SK-N-SH treated with all-trans-retinoic acid at 6 μM for 48 hours (cell line): ENCODE results near the gene LRCOL1.

Experiments
- ISL1 ChIP-seq: fragments of 250-450 bp; sonication (Bioruptor Pico); IDR thresholded peaks from 2 replicates; pipeline ENCODE4 v2.1.2; 2022; ENCODE audit warnings: mild to moderate bottlenecking, moderate library complexity
- OSR1 ChIP-seq: fragments of 250-450 bp; sonication (Bioruptor Pico); IDR thresholded peaks from 2 replicates; pipeline ENCODE4 v1.8.0; 2022; ENCODE audit warnings: moderate library complexity, mild to moderate bottlenecking, inconsistent platforms
- PPARA ChIP-seq: fragments of 250-450 bp; sonication (Bioruptor Pico); IDR thresholded peaks from 2 replicates; pipeline ENCODE4 v1.5.0; 2020; ENCODE audit warnings: mild to moderate bottlenecking, borderline replicate concordance
- RARB ChIP-seq: fragments of 250-450 bp; sonication (Bioruptor Pico); IDR thresholded peaks from 2 replicates; pipeline ENCODE4 v1.8.0; 2021; ENCODE audit warnings: mild to moderate bottlenecking, moderate library complexity
- SNAI2 ChIP-seq: fragments of 250-450 bp; sonication (Bioruptor Pico); IDR thresholded peaks from 2 replicates; pipeline ENCODE4 v1.5.0; 2020; ENCODE audit warnings: mild to moderate bottlenecking, moderate library complexity
- ZC3H10 ChIP-seq: fragments of 250-450 bp; sonication (Bioruptor Pico); IDR thresholded peaks from 2 replicates; pipeline ENCODE4 v1.5.1; 2021; ENCODE audit warnings: mild to moderate bottlenecking, moderate library complexity
- ZFP3 ChIP-seq: fragments of 250-450 bp; sonication (Bioruptor Pico); IDR thresholded peaks from 2 replicates; pipeline ENCODE4 v1.5.0; 2020; ENCODE audit warnings: mild to moderate bottlenecking, moderate library complexity
- ZFP30 ChIP-seq: fragments of 450-650 bp; formaldehyde crosslinking; IDR thresholded peaks from 2 replicates; pipeline ENCODE4 v1.5.0; 2022; ENCODE audit warnings: mild to moderate bottlenecking, moderate library complexity
- TF ChIP-seq, protein P1 (sequence below): fragments of 250-450 bp; sonication (Bioruptor Pico); IDR thresholded peaks from 2 replicates; pipeline ENCODE4 v1.8.0; 2020; ENCODE audit warnings: mild to moderate bottlenecking, moderate library complexity, borderline replicate concordance

DNA sequence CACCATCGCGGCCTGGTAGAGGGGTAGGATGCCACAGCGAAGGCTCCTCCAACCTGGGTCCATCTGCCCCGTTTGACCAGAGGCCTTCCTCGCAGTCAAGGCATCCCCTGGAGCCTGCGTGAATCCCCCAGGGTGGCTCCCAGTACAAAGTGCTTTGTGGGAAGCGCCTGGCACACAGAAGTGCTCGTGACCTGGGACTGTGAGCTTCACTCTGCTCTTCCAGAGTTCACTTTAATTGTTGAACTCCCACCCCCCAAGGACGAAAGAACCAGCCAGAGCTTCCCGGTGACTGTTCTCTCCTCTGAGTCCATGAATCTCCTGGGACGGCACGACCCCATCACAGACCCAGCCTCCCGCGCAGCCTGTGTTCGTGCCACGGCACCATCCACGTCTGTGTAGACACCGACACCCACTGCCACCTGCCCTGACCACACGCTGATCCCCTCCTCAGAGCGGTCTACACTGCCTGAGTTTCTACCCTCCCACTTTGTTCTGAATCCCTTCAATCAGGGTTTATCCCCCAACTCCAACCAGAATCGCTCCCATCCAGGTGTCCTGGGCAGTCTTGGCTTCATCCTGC is 24.1 kb upstream of the LRCOL1 start:
- TF ChIP-seq, protein P1, sequence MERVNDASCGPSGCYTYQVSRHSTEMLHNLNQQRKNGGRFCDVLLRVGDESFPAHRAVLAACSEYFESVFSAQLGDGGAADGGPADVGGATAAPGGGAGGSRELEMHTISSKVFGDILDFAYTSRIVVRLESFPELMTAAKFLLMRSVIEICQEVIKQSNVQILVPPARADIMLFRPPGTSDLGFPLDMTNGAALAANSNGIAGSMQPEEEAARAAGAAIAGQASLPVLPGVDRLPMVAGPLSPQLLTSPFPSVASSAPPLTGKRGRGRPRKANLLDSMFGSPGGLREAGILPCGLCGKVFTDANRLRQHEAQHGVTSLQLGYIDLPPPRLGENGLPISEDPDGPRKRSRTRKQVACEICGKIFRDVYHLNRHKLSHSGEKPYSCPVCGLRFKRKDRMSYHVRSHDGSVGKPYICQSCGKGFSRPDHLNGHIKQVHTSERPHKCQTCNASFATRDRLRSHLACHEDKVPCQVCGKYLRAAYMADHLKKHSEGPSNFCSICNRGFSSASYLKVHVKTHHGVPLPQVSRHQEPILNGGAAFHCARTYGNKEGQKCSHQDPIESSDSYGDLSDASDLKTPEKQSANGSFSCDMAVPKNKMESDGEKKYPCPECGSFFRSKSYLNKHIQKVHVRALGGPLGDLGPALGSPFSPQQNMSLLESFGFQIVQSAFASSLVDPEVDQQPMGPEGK (CRISPR knock-in tag) = no peak
- TF ChIP-seq ZC3H10 (CRISPR knock-in tag) (no peak), ZFP3 (CRISPR knock-in tag) (no peak), SNAI2 (CRISPR knock-in tag) (no peak), ISL1 (CRISPR knock-in tag) (no peak), PPARA (CRISPR knock-in tag) (no peak), ZFP30 (CRISPR knock-in tag) (no peak), RARB (CRISPR knock-in tag) (no peak), OSR1 (CRISPR knock-in tag) (no peak)
